A673 (cell line): ENCODE data around the gene NEMP2.

Experiments used
- CTCF ChIP-seq: fragments of 300-800, 200-600 bp; sonication (generic); conservative IDR thresholded peaks from 2 replicates; pipeline ENCODE4 v1.5.1; 2017; ENCODE audit warnings: low read depth, mild to moderate bottlenecking, antibody characterized with exemption, low read length, moderate library complexity, mixed read lengths
- EZH2 ChIP-seq: fragments of 200-600 bp; sonication (generic); IDR thresholded peaks from 2 replicates; pipeline ENCODE4 v1.6.1; 2017; ENCODE audit warnings: borderline replicate concordance, low read depth, mild to moderate bottlenecking, mixed read lengths, antibody characterized with exemption, low read length; ENCODE audit not compliant: poor library complexity, severe bottlenecking

GRCh38 chr2:190517468-190517867, 17.1 kb downstream of the NEMP2 start:
- TF ChIP-seq CTCF, result no peak
- no peak for TF ChIP-seq EZH2
